Measurements from ENCODE around the gene TTYH3.

DNA sequence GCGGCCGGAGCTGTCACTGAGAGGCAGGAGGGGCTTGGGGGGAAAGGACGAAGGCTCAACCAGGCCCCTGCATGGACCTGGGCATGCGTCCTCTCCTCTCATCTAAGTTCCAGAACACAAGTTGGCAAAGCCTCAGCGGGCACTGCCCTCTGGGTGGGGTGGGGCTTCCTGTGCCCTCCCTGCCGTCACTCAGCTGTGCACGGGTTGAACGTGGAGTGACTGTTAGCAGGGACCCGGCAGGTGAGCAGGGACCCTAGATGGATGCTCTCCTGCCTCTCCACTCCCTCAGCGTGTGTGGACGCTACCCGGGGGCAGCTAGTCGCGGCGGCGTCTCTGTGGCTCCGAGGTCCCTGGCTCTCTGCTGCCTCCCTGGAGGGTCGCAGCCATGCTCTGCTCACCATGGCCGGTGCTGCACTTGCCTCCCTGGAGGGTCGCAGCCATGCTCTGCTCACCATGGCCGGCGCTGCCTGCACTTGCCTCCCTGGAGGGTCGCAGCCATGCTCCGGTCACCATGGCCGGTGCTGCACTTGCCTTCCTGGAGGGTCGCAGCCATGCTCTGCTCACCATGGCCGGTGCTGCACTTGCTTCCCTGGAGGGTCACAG, 36.4 kb upstream of the TTYH3 start:
- no peak for TF ChIP-seq POLR2AphosphoS5 (IDR thresholded peaks at IDR 0.05; ENCODE audit: borderline replicate concordance, low read depth, low read length)
- TF ChIP-seq EZH2 (IDR thresholded peaks at IDR 0.05), result no peak
- TF ChIP-seq FOXP2 (optimal IDR thresholded peaks at IDR 0.05; ENCODE audit: control extremely low read depth, extremely low read length, insufficient read depth), result no peak

Measured in SK-N-MC (cell line).